Endothelial cell of umbilical vein (primary cell): ENCODE data around the gene PSMB2. TPM values are rescaled to one million over a fixed set of nuclear protein-coding genes. Genes with fewer than 3 reads are reported as not detected.

Experiments
- BruUV-seq: library from RNA; stranded (reverse); fragments of 400-500 nt; replicated peaks from 2 replicates; lab custom pipeline; 2021; lab: Mats Ljungman, UMichigan
- CTCF ChIA-PET: fragments of 300-600, 350-600 bp; sonication (Branson Sonifier 250); formaldehyde crosslinking; loops from one replicate; lab custom pipeline; 2021; ENCODE audit warnings: antibody characterized with exemption, inconsistent platforms; lab: Charles Lee
- POLR2A ChIA-PET: fragments of 300-600, 350-600 bp; sonication (Branson Sonifier 250); formaldehyde crosslinking; loops from one replicate; lab custom pipeline; 2021; ENCODE audit warnings: antibody characterized with exemption, inconsistent platforms; lab: Charles Lee
- DNase-seq: peaks from one replicate; pipeline ENCODE4 v3.0.0-alpha.2; 2011; ENCODE audit warnings: low read depth, low spot score
- FAIRE-seq: peaks from 2 replicates; lab custom pipeline; 2011; peaks lifted over from hg19 to GRCh38; lab: Jason Lieb, UNC
- H2AFZ ChIP-seq: 2 replicates; pipeline ENCODE4 v1.6.0; 2012; ENCODE audit warnings: low read depth, low read length, control low read depth, inconsistent platforms
- H3K27ac ChIP-seq: 2 replicates; pipeline ENCODE4 v1.5.1; 2011; ENCODE audit warnings: low read depth, mild to moderate bottlenecking, control low read depth, low read length, moderate library complexity; ENCODE audit not compliant: insufficient read depth
- H3K27me3 ChIP-seq, 2 experiments: 2 replicates each; pipeline versions ENCODE4 v1.6.0 to v1.6.1; 2011; ENCODE audit warnings: low read length in 2 of 2, mixed read lengths in 1 of 2; ENCODE audit not compliant: control insufficient read depth in 2 of 2, insufficient read depth in 2 of 2
- H3K36me3 ChIP-seq, 2 experiments: 2 replicates in 1 of 2; 3 replicates in 1 of 2; pipeline ENCODE4 v1.5.1; 2011; ENCODE audit warnings: low read length in 2 of 2, mild to moderate bottlenecking in 1 of 2, moderate library complexity in 1 of 2; ENCODE audit not compliant: control insufficient read depth in 2 of 2, insufficient read depth in 2 of 2; ENCODE audit errors: extremely low read depth in 1 of 2
- H3K4me1 ChIP-seq: 3 replicates; pipeline ENCODE4 v1.5.1; 2011; ENCODE audit warnings: mild to moderate bottlenecking, low read length; ENCODE audit not compliant: control insufficient read depth, insufficient read depth; ENCODE audit errors: extremely low read depth
- H3K4me2 ChIP-seq: 2 replicates; pipeline ENCODE4 v1.6.1; 2011; ENCODE audit warnings: low read length, control low read depth, mixed read lengths; ENCODE audit not compliant: insufficient read depth
- H3K4me3 ChIP-seq, 3 experiments: fragments of 200-600 bp in 1 of 3; sonication (generic), shearing (Covaris generic) in 1 of 3; replicated peaks in 1 of 3; 2 replicates each; pipeline ENCODE4 v1.5.1; 2011 to 2016; ENCODE audit warnings: control low read depth in 3 of 3, low read length in 3 of 3, mild to moderate bottlenecking in 2 of 3, inconsistent platforms in 1 of 3, low read depth in 1 of 3, moderate library complexity in 1 of 3; ENCODE audit not compliant: insufficient read depth in 1 of 3
- H3K79me2 ChIP-seq: 2 replicates; pipeline ENCODE4 v1.6.0; 2012; ENCODE audit warnings: low read length, inconsistent platforms; ENCODE audit not compliant: control insufficient read depth, insufficient read depth
- H3K9ac ChIP-seq: replicated peaks from 2 replicates; pipeline ENCODE3; 2011; ENCODE audit warnings: low read length, control low read depth; ENCODE audit not compliant: insufficient read depth; ENCODE audit errors: extremely low read depth
- H3K9me1 ChIP-seq: replicated peaks from 3 replicates; pipeline ENCODE4 v1.6.0; 2011; ENCODE audit warnings: mild to moderate bottlenecking, low read length; ENCODE audit not compliant: control insufficient read depth, insufficient read depth; ENCODE audit errors: extremely low read depth
- H3K9me3 ChIP-seq: replicated peaks from 2 replicates; pipeline ENCODE4 v1.5.1; 2012; ENCODE audit warnings: low read length, inconsistent platforms; ENCODE audit not compliant: control insufficient read depth, insufficient read depth
- H4K20me1 ChIP-seq: replicated peaks from 2 replicates; pipeline ENCODE3; 2011; ENCODE audit warnings: mild to moderate bottlenecking, low read length; ENCODE audit not compliant: control insufficient read depth, insufficient read depth; ENCODE audit errors: extremely low read depth
- CTCF ChIP-seq, 2 donors: IDR thresholded peaks; 1 replicate in 1 of 2; 2 replicates in 1 of 2; pipeline ENCODE4 v1.5.1; 2011; ENCODE audit warnings: low read length in 2 of 2, mild to moderate bottlenecking in 2 of 2, moderate library complexity in 2 of 2, control low read depth in 1 of 2, inconsistent platforms in 1 of 2, low read depth in 1 of 2; ENCODE audit not compliant: insufficient read depth in 1 of 2; ENCODE audit errors: extremely low read depth in 1 of 2
- EZH2 ChIP-seq: IDR thresholded peaks from 2 replicates; pipeline ENCODE4 v1.6.1; 2012; ENCODE audit warnings: borderline replicate concordance, low read depth, mild to moderate bottlenecking, moderate library complexity, low read length, inconsistent platforms; ENCODE audit not compliant: severe bottlenecking
- FOS ChIP-seq: IDR thresholded peaks from 2 replicates; pipeline ENCODE4 v1.6.1; 2011; ENCODE audit warnings: mild to moderate bottlenecking, low read length, moderate library complexity, borderline replicate concordance; ENCODE audit not compliant: insufficient read depth
- GATA2 ChIP-seq: IDR thresholded peaks from 2 replicates; pipeline ENCODE4 v1.7.0; 2011; ENCODE audit warnings: low read depth, mild to moderate bottlenecking, moderate library complexity, mixed read lengths, low read length; ENCODE audit not compliant: insufficient read length, insufficient read depth
- JUN ChIP-seq: IDR thresholded peaks from 2 replicates; pipeline ENCODE4 v1.6.1; 2011; ENCODE audit warnings: borderline replicate concordance, low read depth; ENCODE audit not compliant: insufficient read length, insufficient read depth
- MAX ChIP-seq: IDR thresholded peaks from 2 replicates; pipeline ENCODE4 v1.6.1; 2011; ENCODE audit not compliant: insufficient read depth, insufficient read length
- MYC ChIP-seq: IDR thresholded peaks from one replicate; pipeline ENCODE4 v1.6.1; 2011; ENCODE audit warnings: mild to moderate bottlenecking, low read depth, low read length
- POLR2A ChIP-seq: IDR thresholded peaks from 2 replicates; pipeline ENCODE4 v1.6.1; 2012; ENCODE audit warnings: low read depth, mild to moderate bottlenecking, control low read depth, low read length
- POLR2AphosphoS5 ChIP-seq: IDR thresholded peaks from 2 replicates; pipeline ENCODE4 v1.6.1; 2012; ENCODE audit warnings: low read depth, mild to moderate bottlenecking, control low read depth, low read length, moderate library complexity; ENCODE audit not compliant: insufficient read depth
- dilution Hi-C: fragments of 300-500 bp; cut with MboI; formaldehyde crosslinking; loops from one replicate; pipeline ENCODE4 v1.15.0; 2019; ENCODE audit warnings: low sequenced_read_pairs; ENCODE audit not compliant: extremely low pct_ligation_motif_present
- intact Hi-C: fragments of 100-400 bp; cut with micrococcal nuclease; formaldehyde crosslinking; loops from one replicate; pipeline ENCODE4 v1.10.0; 2022
- polyA plus RNA-seq, 4 experiments: library from polyadenylated mRNA; depleted of rRNA in 3 of 4; stranded (reverse) in 3 of 4; unstranded in 1 of 4; fragments of >200 nt; gene quantifications; 2 replicates each; pipeline versions ENCODE4 v1.2.1 to v1.2.3, GENCODE V29; 2011 to 2012; ENCODE audit warnings: missing spikeins in 1 of 4
- total RNA-seq: library from RNA; stranded (reverse); gene quantifications from 2 replicates; pipeline ENCODE4 v1.2.3, GENCODE V29; 2021

The PSMB2 gene
- total and polyA plus RNA-seq, 2 donors (not counting 3 experiments of a cell fraction or from before 2014, with no cell fraction given): 93.6 to 118 TPM

GRCh38 chr1:35600593-35600992, 40.7 kb downstream of the PSMB2 start:
- dilution Hi-C loops: no loop called here
- Histone ChIP-seq H3K79me2 (no peaks in the 10 kb centered on the region), H4K20me1 (no peaks in the 10 kb centered on the region), H3K4me3 (no peak overlapping the region), H2AFZ (no peak overlapping the region), H3K27me3 (no peaks in the 10 kb centered on the region), H3K9me1 (no peaks in the 10 kb centered on the region), H3K4me1 (no peaks in the 10 kb centered on the region), H3K36me3 (peaks cover 18% of the 10 kb centered on the region in 2 experiments), H3K9me3 (no peaks in the 10 kb centered on the region), H3K27ac (no peak overlapping the region), H3K4me2 (no peak overlapping the region), H3K9ac (no peak overlapping the region)
- TF ChIP-seq GATA2 (no peak), CTCF (IDR thresholded peaks at IDR 0.05; ENCODE audit: extremely low read depth in 1 of 2, insufficient read depth in 1 of 2, low read depth in 1 of 2, low read length in 2 of 2) (no peak), FOS (no peak), POLR2A (no peak), MYC (no peak), MAX (no peak), POLR2AphosphoS5 (no peak), JUN (no peak), EZH2 (no peak)
- no TSS peak for BruUV-seq
- FAIRE-seq (no peak), DNase-seq (no peak)
- ChIA-PET CTCF (interaction anchor here (0.8 to 2.9 kb wide), 5 partner anchors 8 to 169 kb away, joined by 3 to 13 read pairs (median 3); partner anchors contain the start of gene CLSPN), POLR2A (no interaction called here)
- intact Hi-C loops: no loop called here
